Measurements from ENCODE around the gene CAMTA1.

DNA sequence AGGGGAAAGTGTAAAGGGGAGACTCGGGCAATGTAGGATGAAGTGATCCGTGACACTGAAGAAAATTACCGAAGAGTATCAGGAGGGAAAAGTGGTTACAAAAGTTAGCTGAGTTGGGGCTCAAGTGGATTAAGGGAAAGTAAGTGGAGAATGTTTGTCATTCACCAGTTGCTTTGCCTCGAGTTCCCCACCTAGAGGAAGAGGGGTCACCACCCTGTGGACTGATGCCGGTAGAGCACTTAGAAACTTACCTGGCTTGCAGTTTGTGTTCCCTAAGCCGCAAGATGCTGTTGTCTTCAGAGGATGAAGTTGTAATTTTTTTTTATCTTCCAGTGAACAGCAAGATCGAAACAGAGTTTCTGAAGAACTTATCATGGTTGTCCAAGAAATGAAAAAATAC, 999.9 kb downstream of the CAMTA1 start:
- TF ChIP-seq EP300 (IDR thresholded peaks at IDR 0.05; ENCODE audit: borderline replicate concordance in 1 of 2, low read depth in 1 of 2, low read length in 1 of 2) (no peak), POLR2AphosphoS5 (IDR thresholded peaks at IDR 0.05; ENCODE audit: low read depth, low read length) (no peak), TAF1 (IDR thresholded peaks at IDR 0.05; ENCODE audit: borderline replicate concordance, low read depth, low read length) (no peak), MXI1 (IDR thresholded peaks at IDR 0.05; ENCODE audit: low read depth, low read length) (no peak), EZH2phosphoT487 (IDR thresholded peaks at IDR 0.05; ENCODE audit: borderline replicate concordance, low read depth) (no peak), YY1 (IDR thresholded peaks at IDR 0.05; ENCODE audit: low read depth) (no peak)
- TF ChIP-seq, protein P1, sequence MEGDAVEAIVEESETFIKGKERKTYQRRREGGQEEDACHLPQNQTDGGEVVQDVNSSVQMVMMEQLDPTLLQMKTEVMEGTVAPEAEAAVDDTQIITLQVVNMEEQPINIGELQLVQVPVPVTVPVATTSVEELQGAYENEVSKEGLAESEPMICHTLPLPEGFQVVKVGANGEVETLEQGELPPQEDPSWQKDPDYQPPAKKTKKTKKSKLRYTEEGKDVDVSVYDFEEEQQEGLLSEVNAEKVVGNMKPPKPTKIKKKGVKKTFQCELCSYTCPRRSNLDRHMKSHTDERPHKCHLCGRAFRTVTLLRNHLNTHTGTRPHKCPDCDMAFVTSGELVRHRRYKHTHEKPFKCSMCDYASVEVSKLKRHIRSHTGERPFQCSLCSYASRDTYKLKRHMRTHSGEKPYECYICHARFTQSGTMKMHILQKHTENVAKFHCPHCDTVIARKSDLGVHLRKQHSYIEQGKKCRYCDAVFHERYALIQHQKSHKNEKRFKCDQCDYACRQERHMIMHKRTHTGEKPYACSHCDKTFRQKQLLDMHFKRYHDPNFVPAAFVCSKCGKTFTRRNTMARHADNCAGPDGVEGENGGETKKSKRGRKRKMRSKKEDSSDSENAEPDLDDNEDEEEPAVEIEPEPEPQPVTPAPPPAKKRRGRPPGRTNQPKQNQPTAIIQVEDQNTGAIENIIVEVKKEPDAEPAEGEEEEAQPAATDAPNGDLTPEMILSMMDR (IDR thresholded peaks at IDR 0.05): no peak
